Measurements from ENCODE around the gene ADI1.

DNA sequence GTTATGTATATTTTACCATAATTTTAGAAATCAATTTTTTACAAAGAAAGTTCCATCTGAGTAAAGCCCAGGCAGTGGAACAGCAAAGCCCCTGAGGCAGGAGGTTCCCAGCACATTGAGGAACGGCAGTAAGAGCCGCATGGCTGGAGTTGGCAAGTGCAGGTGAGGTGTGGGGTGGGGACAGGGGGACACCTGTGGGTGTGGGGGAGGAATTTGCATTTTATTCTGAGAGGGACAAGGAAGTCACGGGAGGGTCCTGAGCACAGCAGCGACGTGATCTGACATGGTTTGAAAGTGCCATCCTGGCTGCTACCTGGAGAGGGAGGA lies 16.1 kb upstream of the ADI1 start:
- TF ChIP-seq POLR2AphosphoS5 (IDR thresholded peaks at IDR 0.05; ENCODE audit: low read depth, low read length) (no peak), TAF1 (IDR thresholded peaks at IDR 0.05; ENCODE audit: borderline replicate concordance, insufficient read depth, low read length) (no peak)
- TF ChIP-seq, protein P1, sequence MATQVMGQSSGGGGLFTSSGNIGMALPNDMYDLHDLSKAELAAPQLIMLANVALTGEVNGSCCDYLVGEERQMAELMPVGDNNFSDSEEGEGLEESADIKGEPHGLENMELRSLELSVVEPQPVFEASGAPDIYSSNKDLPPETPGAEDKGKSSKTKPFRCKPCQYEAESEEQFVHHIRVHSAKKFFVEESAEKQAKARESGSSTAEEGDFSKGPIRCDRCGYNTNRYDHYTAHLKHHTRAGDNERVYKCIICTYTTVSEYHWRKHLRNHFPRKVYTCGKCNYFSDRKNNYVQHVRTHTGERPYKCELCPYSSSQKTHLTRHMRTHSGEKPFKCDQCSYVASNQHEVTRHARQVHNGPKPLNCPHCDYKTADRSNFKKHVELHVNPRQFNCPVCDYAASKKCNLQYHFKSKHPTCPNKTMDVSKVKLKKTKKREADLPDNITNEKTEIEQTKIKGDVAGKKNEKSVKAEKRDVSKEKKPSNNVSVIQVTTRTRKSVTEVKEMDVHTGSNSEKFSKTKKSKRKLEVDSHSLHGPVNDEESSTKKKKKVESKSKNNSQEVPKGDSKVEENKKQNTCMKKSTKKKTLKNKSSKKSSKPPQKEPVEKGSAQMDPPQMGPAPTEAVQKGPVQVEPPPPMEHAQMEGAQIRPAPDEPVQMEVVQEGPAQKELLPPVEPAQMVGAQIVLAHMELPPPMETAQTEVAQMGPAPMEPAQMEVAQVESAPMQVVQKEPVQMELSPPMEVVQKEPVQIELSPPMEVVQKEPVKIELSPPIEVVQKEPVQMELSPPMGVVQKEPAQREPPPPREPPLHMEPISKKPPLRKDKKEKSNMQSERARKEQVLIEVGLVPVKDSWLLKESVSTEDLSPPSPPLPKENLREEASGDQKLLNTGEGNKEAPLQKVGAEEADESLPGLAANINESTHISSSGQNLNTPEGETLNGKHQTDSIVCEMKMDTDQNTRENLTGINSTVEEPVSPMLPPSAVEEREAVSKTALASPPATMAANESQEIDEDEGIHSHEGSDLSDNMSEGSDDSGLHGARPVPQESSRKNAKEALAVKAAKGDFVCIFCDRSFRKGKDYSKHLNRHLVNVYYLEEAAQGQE (IDR thresholded peaks at IDR 0.05; ENCODE audit: insufficient read depth in 1 of 2, low read depth in 2 of 2, low read length in 2 of 2), result no peak
